Measurements from ENCODE around the gene NUDT14. TPM values are rescaled to one million over a fixed set of nuclear protein-coding genes. Genes with fewer than 3 reads are reported as not detected.

The NUDT14 gene
- total RNA-seq, 1 donor from 2014 or later, result 39.1 TPM

- no peaks in the 10 kb centered on the region for H3K9me3 Mint-ChIP-seq (ENCODE audit: unreplicated experiment)
- H3K27ac Mint-ChIP-seq (ENCODE audit: unreplicated experiment), result no peak overlapping the region
- no peak for DNase-seq (ENCODE audit: extremely low spot score, unreplicated experiment)
- no peaks in the 10 kb centered on the region for H3K27me3 Mint-ChIP-seq (ENCODE audit: unreplicated experiment)
- no peaks in the 10 kb centered on the region for H3K36me3 Mint-ChIP-seq (ENCODE audit: unreplicated experiment)
- peaks cover 27% of the 10 kb centered on the region for H3K4me1 Mint-ChIP-seq (ENCODE audit: unreplicated experiment)
- no peak for TF ChIP-seq CTCF (IDR thresholded peaks at IDR 0.05)
- H3K4me3 Mint-ChIP-seq (ENCODE audit: unreplicated experiment), result no peak overlapping the region
Observed at GRCh38 chr14:105201156-105201924, 20.2 kb upstream of the NUDT14 start.

GRCh38 chr14:105200641-105201040, 19.5 kb upstream of the NUDT14 start:
- DNase-seq (ENCODE audit: extremely low spot score, unreplicated experiment), result no peak
- H3K36me3 Mint-ChIP-seq (ENCODE audit: unreplicated experiment), result no peaks in the 10 kb centered on the region
- no peak overlapping the region for H3K27ac Mint-ChIP-seq (ENCODE audit: unreplicated experiment)
- H3K4me3 Mint-ChIP-seq (ENCODE audit: unreplicated experiment), result no peak overlapping the region
- no peak for TF ChIP-seq CTCF (IDR thresholded peaks at IDR 0.05)
- no peaks in the 10 kb centered on the region for H3K9me3 Mint-ChIP-seq (ENCODE audit: unreplicated experiment)
- no peaks in the 10 kb centered on the region for H3K27me3 Mint-ChIP-seq (ENCODE audit: unreplicated experiment)
- peaks cover 26% of the 10 kb centered on the region for H3K4me1 Mint-ChIP-seq (ENCODE audit: unreplicated experiment)

GRCh38 chr14:105200074-105200473, 19.0 kb upstream of the NUDT14 start:
- Mint-ChIP-seq H3K4me1 (ENCODE audit: unreplicated experiment) (peaks cover 26% of the 10 kb centered on the region), H3K9me3 (ENCODE audit: unreplicated experiment) (no peaks in the 10 kb centered on the region), H3K36me3 (ENCODE audit: unreplicated experiment) (no peaks in the 10 kb centered on the region), H3K27me3 (ENCODE audit: unreplicated experiment) (no peaks in the 10 kb centered on the region), H3K4me3 (ENCODE audit: unreplicated experiment) (no peak overlapping the region), H3K27ac (ENCODE audit: unreplicated experiment) (no peak overlapping the region)
- no peak for TF ChIP-seq CTCF (IDR thresholded peaks at IDR 0.05)
- no peak for DNase-seq (ENCODE audit: extremely low spot score, unreplicated experiment)

GRCh38 chr14:105199093-105199492, 18.0 kb upstream of the NUDT14 start:
- no peaks in the 10 kb centered on the region for H3K27me3 Mint-ChIP-seq (ENCODE audit: unreplicated experiment)
- no peaks in the 10 kb centered on the region for H3K36me3 Mint-ChIP-seq (ENCODE audit: unreplicated experiment)
- no peaks in the 10 kb centered on the region for H3K9me3 Mint-ChIP-seq (ENCODE audit: unreplicated experiment)
- no peak for TF ChIP-seq CTCF (IDR thresholded peaks at IDR 0.05)
- no peak overlapping the region for H3K27ac Mint-ChIP-seq (ENCODE audit: unreplicated experiment)
- peaks cover 25% of the 10 kb centered on the region for H3K4me1 Mint-ChIP-seq (ENCODE audit: unreplicated experiment)
- DNase-seq (ENCODE audit: extremely low spot score, unreplicated experiment), result no peak
- no peak overlapping the region for H3K4me3 Mint-ChIP-seq (ENCODE audit: unreplicated experiment)

- H3K4me3 Mint-ChIP-seq (ENCODE audit: unreplicated experiment), result no peak overlapping the region
- no peaks in the 10 kb centered on the region for H3K27me3 Mint-ChIP-seq (ENCODE audit: unreplicated experiment)
- peaks cover 25% of the 10 kb centered on the region for H3K4me1 Mint-ChIP-seq (ENCODE audit: unreplicated experiment)
- H3K9me3 Mint-ChIP-seq (ENCODE audit: unreplicated experiment), result no peaks in the 10 kb centered on the region
- no peaks in the 10 kb centered on the region for H3K36me3 Mint-ChIP-seq (ENCODE audit: unreplicated experiment)
- H3K27ac Mint-ChIP-seq (ENCODE audit: unreplicated experiment), result no peak overlapping the region
- TF ChIP-seq CTCF (IDR thresholded peaks at IDR 0.05), result no peak
- no peak for DNase-seq (ENCODE audit: extremely low spot score, unreplicated experiment)
Observed at GRCh38 chr14:105198588-105198987, 17.5 kb upstream of the NUDT14 start.
